NCI-H82 treated with DMSO at 0.1 percent for 48 hours (cell line): ENCODE data around the gene REPIN1.

Experiments
- DNase-seq: peaks from one replicate; lab custom pipeline; 2025; ENCODE audit not compliant: unreplicated experiment; lab: John Stamatoyannopoulos, UW

The REPIN1 gene

DNA sequence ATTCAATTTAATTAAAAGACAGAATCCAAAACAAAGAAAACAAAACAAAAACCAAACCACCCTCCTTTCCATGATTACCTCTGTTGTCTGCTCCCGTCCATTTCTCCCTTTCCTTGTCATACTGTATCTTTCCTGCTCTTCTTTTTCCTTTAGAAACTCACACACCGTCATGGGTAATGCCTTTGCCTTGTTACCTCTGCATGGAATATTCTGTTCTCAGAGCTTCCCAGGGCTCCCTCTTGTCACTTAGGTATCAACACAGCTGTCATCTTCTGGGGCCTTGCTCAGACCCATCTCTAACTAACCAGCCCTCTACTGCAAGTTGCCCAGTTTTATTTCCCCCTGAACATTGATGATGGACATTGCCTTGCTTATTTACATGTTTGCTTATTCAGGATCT is 51.6 kb downstream of the REPIN1 start:
- no peak for DNase-seq

DNA sequence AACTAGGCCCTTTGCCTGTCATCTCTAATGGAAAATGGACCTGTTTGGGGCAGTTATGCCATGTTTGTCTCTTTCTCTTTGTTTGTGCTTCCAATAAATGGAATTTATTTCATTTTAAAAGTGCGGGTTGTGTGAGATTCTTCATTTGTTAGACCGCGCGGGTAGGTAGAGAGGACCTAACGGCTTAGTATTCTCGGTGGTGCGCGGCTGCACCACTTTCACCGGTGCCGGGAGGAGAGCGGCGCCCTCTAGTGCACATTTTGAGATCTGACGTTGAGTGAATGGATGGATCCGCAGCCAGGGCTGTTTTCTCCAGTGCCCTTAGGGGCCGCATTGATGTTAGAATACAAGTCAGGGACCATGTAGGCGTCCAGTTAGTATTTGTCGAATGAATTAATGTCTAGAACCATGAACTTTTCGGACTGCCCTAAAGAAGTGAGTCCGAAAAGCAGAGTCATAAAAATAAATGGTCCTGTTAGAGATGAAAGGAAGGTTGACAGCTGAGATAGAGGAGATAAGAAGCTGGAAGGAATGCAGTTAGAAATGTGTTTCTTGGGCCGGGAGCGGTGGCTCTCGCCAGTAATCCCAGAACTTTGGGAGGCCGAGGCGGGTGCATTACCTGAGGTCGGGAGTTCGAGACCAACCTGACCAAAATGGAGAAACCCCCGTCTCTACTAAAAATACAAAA is 52.5 kb downstream of the REPIN1 start:
- DNase-seq: peak; percentile 52

GRCh38 chr7:150421831-150422230 is 53.2 kb downstream of the REPIN1 start:
- DNase-seq: no peak
